DMS 273 (cell line): ENCODE data around the gene AATF.
A peak's percentile ranks its signal among the peaks of the same experiment; 100 is the strongest.

Source experiments
- DNase-seq: peaks from one replicate; lab custom pipeline; 2025; ENCODE audit not compliant: unreplicated experiment; lab: John Stamatoyannopoulos, UW

The AATF gene

DNA sequence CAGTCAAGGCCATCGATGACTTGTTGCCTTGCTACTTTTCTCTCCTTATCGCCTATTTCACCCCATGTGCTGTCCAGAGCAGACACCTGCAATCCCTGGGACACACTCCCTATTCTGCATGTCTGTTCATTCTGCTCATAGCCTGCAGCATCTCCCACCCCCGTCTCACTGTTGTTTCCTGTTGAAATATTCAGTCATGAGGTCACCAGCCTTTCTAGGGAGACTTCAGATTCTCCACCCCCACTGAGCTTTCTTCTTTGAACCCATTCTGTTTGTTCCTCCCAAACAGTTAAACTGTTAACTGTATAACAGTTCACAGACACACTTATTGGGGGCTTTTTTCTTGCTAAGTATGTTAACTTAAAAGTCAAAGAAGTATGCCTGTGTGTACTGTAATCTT lies 94.4 kb downstream of the AATF start:
- no peak for DNase-seq

GRCh38 chr17:37045351-37045922 lies 96.7 kb downstream of the AATF start:
- DNase-seq: no peak

GRCh38 chr17:37047631-37048104 lies 98.9 kb downstream of the AATF start:
- peak; percentile 93 for DNase-seq

GRCh38 chr17:37048811-37049210 lies 100.1 kb downstream of the AATF start:
- DNase-seq: no peak

DNA sequence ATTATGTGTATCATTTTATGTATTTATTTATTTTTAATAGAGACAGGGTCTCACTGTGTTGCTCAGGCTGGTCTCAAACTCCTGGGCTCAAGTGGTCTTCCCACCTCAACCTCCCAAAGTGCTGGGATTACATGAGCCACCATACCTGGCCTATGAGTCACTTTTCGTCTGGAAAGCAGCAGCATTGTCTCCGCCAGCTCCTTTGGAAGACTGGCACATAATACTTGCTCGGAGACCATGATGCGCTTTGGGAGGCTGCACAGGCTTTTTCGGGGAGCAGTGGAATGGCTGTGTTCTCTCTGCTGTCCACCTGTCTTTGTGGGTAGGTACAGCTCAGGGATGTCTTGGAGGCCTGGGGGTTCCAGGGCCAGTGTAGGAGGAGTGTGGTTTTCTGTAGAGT lies 102.2 kb downstream of the AATF start:
- no peak for DNase-seq

DNA sequence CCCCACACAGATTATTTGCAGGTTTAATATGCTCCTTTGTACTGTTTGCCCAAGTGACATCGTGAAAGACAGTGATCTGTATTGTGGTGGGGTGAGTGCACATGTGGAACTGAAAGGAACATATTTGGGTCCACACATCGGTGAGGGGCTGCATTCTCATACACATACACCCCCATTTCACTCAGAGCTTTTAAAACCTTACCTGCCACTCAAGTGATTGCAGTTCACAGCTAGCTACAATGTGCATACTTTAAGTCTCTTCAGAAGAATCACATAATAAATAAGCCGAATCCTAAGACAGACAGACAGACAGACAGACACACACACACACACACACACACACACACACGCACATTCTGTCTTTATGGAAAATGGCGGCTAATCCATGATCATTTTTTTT lies 102.6 kb downstream of the AATF start:
- no peak for DNase-seq

GRCh38 chr17:37051833-37052232 lies 103.1 kb downstream of the AATF start:
- DNase-seq: no peak

DNA sequence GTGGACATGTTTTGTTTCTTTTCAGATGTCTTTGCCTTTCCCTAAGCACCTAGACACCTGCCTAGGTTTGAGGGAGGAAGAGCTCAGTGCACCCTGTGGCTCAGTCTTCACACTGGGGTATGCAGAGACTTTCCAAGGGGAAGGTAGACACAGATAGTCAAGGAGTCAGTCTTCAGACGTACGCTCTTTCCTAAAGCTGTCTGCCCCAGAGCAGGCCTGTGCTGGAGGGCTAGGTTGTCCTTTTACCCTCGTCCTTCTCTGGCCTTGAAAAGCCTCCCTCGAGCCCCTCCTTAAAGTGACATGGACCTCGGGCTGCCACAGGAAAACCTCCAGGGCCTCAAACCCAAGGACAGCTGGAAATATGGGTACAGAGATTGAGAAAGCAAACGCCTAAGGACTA lies 103.7 kb downstream of the AATF start:
- no peak for DNase-seq

DNA sequence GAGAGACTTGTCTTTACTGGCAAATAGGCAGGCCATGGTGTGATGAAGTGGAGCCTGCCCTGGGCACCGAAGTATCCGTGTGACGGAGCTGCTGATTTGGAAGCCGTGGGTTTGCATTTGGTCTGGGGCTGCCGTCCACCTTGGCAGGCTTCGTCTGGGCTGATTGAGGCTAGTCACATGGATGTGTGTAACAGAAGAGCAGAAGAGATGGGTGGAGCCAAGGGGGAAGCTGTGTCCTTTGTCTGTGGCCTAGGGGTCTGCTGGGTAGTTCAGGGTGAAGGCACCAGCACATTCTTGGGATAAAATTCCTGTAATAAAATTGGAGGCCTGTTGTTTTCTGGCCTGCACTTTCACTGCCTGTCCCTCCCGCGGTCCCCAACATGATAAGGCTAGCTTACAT lies 106.1 kb downstream of the AATF start:
- DNase-seq: no peak

- DNase-seq: no peak
Measured at GRCh38 chr17:37056622-37057021, 107.9 kb downstream of the AATF start.

- no peak for DNase-seq
Measured at GRCh38 chr17:37059493-37059892, 110.7 kb downstream of the AATF start.

- no peak for DNase-seq
Measured at GRCh38 chr17:37060094-37060493, 111.3 kb downstream of the AATF start.

DNA sequence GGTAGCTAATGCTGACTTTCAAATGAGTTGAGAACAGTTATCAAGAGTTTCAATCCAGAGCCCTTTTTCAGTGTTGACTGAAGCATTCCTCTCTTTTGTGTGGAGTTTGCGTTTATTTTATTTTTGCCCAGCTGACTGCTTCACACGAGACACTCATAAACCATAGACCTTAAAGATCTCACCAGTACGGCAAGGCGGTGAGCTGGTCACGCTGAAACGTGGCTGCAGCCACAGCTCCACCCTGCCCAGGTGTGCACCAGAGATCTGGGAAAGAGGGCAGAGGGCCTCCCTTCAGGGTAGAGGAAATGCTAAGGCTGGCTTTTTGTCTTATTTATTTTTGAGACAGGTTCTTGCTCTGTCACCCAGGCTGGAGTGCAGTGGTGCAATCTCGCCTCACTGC lies 112.2 kb downstream of the AATF start:
- no peak for DNase-seq

- peak; percentile 57 for DNase-seq
Measured at GRCh38 chr17:37062021-37062420, 113.3 kb downstream of the AATF start.

GRCh38 chr17:37064206-37064605 lies 115.5 kb downstream of the AATF start:
- DNase-seq: peak; percentile 51

DNA sequence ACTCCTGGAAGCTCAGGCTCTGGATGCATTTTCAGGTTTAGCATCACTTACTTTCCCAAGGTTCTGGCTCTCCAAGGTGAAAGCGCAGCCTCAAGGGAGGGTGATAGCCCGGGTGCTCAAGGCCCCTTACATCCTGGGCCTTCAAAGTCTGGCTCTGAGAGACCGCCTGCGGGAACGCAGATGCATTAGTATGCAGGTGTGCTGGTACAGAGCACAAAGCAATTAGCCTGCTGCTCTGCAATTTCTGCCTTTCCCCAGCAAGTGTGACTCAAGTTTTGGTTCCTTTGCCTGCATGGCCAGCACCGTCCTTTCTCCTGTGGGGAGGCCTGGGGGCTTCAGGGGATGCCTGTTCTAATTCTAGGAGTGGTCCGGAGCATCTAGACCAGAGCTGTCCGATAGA lies 116.2 kb downstream of the AATF start:
- no peak for DNase-seq

DNA sequence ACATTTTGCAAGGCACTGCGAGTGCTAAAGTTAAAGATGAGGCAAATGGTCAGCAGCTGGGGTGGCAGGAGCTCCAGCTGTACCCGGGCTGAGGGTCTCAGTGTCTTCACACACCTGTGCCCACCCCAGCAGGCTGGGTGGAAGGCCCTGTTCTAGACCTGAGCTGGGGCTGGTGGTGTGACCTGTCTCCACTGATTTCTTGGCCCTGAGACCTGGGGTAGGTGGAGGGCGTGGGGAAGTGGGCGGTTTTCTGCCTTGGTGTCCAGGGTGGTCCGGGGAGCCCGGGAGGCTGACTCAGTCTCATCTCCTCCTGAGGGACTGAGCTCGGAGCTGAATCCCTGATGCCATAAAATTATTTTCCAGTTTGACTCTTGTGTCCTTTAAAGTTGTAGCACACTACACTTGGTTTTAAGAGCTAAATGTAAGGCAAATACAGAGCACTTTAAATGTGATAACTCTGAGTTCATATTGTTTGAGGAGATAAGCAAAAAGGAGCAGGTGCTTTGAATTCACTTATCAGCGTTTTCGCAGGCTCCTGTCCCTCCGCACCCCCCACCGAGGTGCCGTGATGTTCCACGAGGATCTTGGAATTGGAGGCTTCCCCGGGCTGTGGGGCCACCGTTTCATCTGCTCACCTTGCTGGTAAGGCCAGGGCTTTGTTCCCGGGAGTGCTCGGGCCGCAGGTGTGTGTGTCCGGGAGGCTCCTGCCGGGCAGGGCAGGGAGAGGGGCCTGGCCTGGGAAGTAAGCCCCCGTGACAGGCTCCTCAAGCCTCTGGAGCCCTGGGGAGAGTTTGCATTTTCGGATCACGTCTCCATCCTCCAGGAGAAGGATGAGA lies 117.0 kb downstream of the AATF start:
- no peak for DNase-seq

DNA sequence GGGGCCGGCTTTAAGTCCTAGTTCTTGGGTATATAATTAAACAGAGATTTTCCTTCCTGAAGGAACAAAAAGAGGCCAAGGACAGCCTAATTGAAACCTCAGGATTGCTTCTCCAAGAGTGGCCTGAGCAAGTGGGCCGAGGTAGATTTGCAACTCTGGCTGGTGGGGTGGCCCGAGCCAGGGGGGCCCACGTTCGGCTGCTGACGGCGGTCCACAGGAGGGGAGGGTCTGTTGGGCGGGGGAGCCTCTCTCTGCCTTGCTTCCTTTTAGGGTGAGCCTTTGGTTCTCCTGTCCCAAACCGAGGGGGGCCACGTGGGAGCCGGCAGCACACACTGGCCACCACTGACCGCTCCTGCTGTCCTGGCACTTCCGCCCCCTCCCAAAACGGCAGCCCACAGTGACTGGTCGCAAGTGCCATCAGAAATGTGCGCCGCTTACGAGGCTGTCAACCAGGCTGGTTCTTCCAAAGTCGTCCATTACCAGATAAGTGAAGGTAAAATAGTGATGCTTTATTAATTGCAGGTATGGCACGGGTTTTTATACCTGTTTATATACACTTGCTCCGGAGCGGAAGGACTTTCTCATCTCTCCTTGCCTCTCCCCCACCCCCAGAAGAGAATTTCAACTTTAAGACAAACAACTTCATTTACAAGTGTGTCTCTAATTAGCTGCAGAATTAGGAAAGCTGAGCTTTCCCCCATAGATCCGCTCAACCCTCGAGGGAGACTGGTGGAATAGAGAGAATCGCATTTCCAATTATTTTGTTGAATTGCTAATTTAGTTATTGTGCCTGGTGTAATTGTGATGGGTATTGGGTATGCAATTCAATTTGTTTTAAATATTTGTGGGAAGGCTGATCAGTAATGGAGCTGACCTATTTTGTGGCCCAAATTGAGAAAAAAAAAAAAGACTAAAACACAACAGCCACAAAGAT lies 117.8 kb downstream of the AATF start:
- DNase-seq: no peak

GRCh38 chr17:37067555-37068111 lies 118.9 kb downstream of the AATF start:
- DNase-seq: peak; percentile 56

GRCh38 chr17:37068266-37068665 lies 119.5 kb downstream of the AATF start:
- no peak for DNase-seq

- no peak for DNase-seq
Measured at GRCh38 chr17:37069087-37069486, 120.3 kb downstream of the AATF start.
